HepG2 (cell line): ENCODE results near the gene HCRTR1. TPM values are rescaled to one million over a fixed set of nuclear protein-coding genes. Genes with fewer than 3 reads are reported as not detected.

Experiments used
- ATF1 ChIP-seq: IDR thresholded peaks from 2 replicates; pipeline ENCODE4 v1.6.1; 2016; ENCODE audit warnings: mild to moderate bottlenecking, control low read depth
- ATF7-NPFF ChIP-seq: sonication (generic); formaldehyde crosslinking; IDR thresholded peaks from 2 replicates; pipeline ENCODE4 v1.8.1; 2023; ENCODE audit warnings: mild to moderate bottlenecking, low read depth, missing genetic modification reagents, moderate library complexity
- HOXA3 ChIP-seq: sonication (generic); formaldehyde crosslinking; IDR thresholded peaks from 2 replicates; pipeline ENCODE4 v1.5.0; 2020; ENCODE audit warnings: missing genetic modification reagents
- IRF2 ChIP-seq: IDR thresholded peaks from 2 replicates; pipeline ENCODE4 v1.6.1; 2018; ENCODE audit warnings: missing genetic modification reagents, missing compliant biosample characterization
- JARID2 ChIP-seq: sonication (generic); formaldehyde crosslinking; IDR thresholded peaks from 2 replicates; pipeline ENCODE4 v1.8.1; 2023; ENCODE audit warnings: missing genetic modification reagents, inconsistent platforms; ENCODE audit not compliant: insufficient replicate concordance
- KLF12 ChIP-seq: sonication (generic); formaldehyde crosslinking; IDR thresholded peaks from 2 replicates; pipeline ENCODE4 v1.4.0; 2020; ENCODE audit warnings: missing genetic modification reagents, borderline replicate concordance
- MAFK ChIP-seq, 2 experiments: IDR thresholded peaks in 1 of 2; conservative IDR thresholded peaks in 1 of 2; 2 replicates each; pipeline ENCODE4 v1.6.1; 2011; ENCODE audit warnings: improper control_type of control experiment in 2 of 2, low read length in 2 of 2
- SMC3 ChIP-seq: IDR thresholded peaks from 2 replicates; pipeline ENCODE4 v1.6.1; 2011; ENCODE audit warnings: low read length, improper control_type of control experiment
- SP2 ChIP-seq: sonication (generic); formaldehyde crosslinking; IDR thresholded peaks from 2 replicates; pipeline ENCODE4 v1.5.1; 2020; ENCODE audit warnings: mild to moderate bottlenecking, missing genetic modification reagents
- SRF ChIP-seq: IDR thresholded peaks from 2 replicates; pipeline ENCODE4 v1.6.1; 2011; ENCODE audit warnings: mild to moderate bottlenecking, low read depth, low read length, moderate library complexity
- STAG1 ChIP-seq: sonication (generic); formaldehyde crosslinking; IDR thresholded peaks from 2 replicates; pipeline ENCODE4 v1.4.0; 2020; ENCODE audit warnings: missing genetic modification reagents
- TBX2 ChIP-seq: sonication (generic); formaldehyde crosslinking; IDR thresholded peaks from 2 replicates; pipeline ENCODE4 v1.5.0; 2020; ENCODE audit warnings: missing genetic modification reagents, mild to moderate bottlenecking, borderline replicate concordance
- YEATS2 ChIP-seq: sonication (generic); formaldehyde crosslinking; IDR thresholded peaks from 2 replicates; pipeline ENCODE4 v1.4.0; 2020; ENCODE audit warnings: missing genetic modification reagents, borderline replicate concordance
- ZNF138 ChIP-seq: sonication (generic); formaldehyde crosslinking; IDR thresholded peaks from 2 replicates; pipeline ENCODE4 v1.5.0; 2020; ENCODE audit warnings: mild to moderate bottlenecking, low read depth, missing genetic modification reagents
- ZNF224 ChIP-seq: sonication (generic); formaldehyde crosslinking; IDR thresholded peaks from 2 replicates; pipeline ENCODE4 v1.5.0; 2020; ENCODE audit warnings: mild to moderate bottlenecking, missing genetic modification reagents
- ZNF549 ChIP-seq: sonication (generic); formaldehyde crosslinking; IDR thresholded peaks from 2 replicates; pipeline ENCODE4 v1.5.0; 2020; ENCODE audit warnings: missing genetic modification reagents
- ZNF605 ChIP-seq: sonication (generic); formaldehyde crosslinking; IDR thresholded peaks from 2 replicates; pipeline ENCODE4 v1.8.0; 2022; ENCODE audit warnings: mild to moderate bottlenecking, missing genetic modification reagents
- ZNF747 ChIP-seq: sonication (generic); formaldehyde crosslinking; IDR thresholded peaks from 2 replicates; pipeline ENCODE4 v1.8.1; 2023; ENCODE audit warnings: missing genetic modification reagents, mild to moderate bottlenecking, borderline replicate concordance
- polyA plus RNA-seq, 8 experiments: library from polyadenylated mRNA; depleted of rRNA in 3 of 8; stranded (reverse) in 7 of 8; unstranded in 1 of 8; fragments of >200 nt; fragmentation: Illumina TruSeq in 4 of 8; extraction: Trizol in 4 of 8; gene quantifications; 2 replicates each; pipeline versions ENCODE4 v1.2.1 to v1.2.3, GENCODE V29; 2011 to 2016; ENCODE audit warnings: low read depth in 4 of 8, missing spikeins in 1 of 8, mixed read lengths in 1 of 8; ENCODE audit not compliant: insufficient read depth in 1 of 8
- total RNA-seq, 5 experiments: library from RNA; depleted of rRNA; stranded (reverse); fragments of >200 nt; fragmentation: Illumina TruSeq; extraction: Trizol; gene quantifications; 2 replicates each; pipeline ENCODE4 v1.2.3, GENCODE V29; 2016; ENCODE audit warnings: low read depth in 1 of 5
- TF ChIP-seq, protein P1 (sequence below): sonication (generic); formaldehyde crosslinking; IDR thresholded peaks from 2 replicates; pipeline ENCODE4 v1.4.0; 2020; ENCODE audit warnings: missing genetic modification reagents, mild to moderate bottlenecking, borderline replicate concordance
- TF ChIP-seq, protein P2 (sequence below), 2 experiments: sonication (generic) in 1 of 2; formaldehyde crosslinking in 1 of 2; IDR thresholded peaks; 2 replicates each; pipeline versions ENCODE4 v1.4.0 to v1.6.1; 2018 to 2020; ENCODE audit warnings: missing genetic modification reagents in 2 of 2, borderline replicate concordance in 1 of 2, low read depth in 1 of 2, mild to moderate bottlenecking in 1 of 2, missing biosample characterization in 1 of 2
- TF ChIP-seq, protein P3 (sequence below): sonication (generic); formaldehyde crosslinking; IDR thresholded peaks from 2 replicates; pipeline ENCODE4 v1.5.0; 2020; ENCODE audit warnings: mild to moderate bottlenecking, missing genetic modification reagents, moderate library complexity
- TF ChIP-seq, protein P4 (sequence below): sonication (generic); formaldehyde crosslinking; IDR thresholded peaks from 2 replicates; pipeline ENCODE4 v1.4.0; 2020; ENCODE audit warnings: missing genetic modification reagents; ENCODE audit errors: not compliant biosample characterization

HCRTR1 gene
- total and polyA plus RNA-seq, 2 of the 13 experiments (the other 11 are each of a cell fraction or from before 2014, with no cell fraction given), result not detected

DNA sequence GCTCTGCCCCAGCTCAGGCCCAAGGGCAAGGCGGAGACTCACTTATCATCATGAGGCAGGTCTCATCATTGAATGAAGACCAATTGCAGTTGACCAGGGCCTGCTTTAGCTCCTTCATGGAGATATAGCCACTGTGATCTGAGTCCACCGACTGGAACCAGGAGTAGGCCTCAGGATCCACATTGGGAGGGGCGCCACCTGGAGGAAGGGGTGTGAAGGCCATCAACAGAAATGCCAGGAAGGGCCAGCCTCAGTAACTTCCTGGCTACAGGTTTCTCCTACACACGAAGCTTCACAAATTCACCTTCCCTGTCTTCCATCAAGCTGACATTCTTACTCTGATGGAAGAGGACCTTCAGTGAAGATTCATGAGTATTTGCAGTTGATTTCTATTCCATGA lies 15.6 kb downstream of the HCRTR1 start (continued):
- TF ChIP-seq ZNF138 (no peak), ZNF747 (CRISPR knock-in tag) (no peak), SRF (no peak), ATF1 (CRISPR knock-in tag) (no peak), JARID2 (CRISPR knock-in tag) (no peak), ATF7-NPFF (CRISPR knock-in tag) (no peak), SP2 (CRISPR knock-in tag) (no peak), MAFK (conservative IDR thresholded peaks at IDR 0.05 in 1 of 2, IDR thresholded peaks at IDR 0.05 in 1 of 2; ENCODE audit: low read length in 2 of 2) (no peak), ZNF605 (CRISPR knock-in tag) (no peak), KLF12 (no peak), YEATS2 (CRISPR knock-in tag) (no peak), ZNF549 (CRISPR knock-in tag) (no peak), SMC3 (peak; percentile 8; the same call in 1 of the 2 replicates), STAG1 (CRISPR knock-in tag) (peak; percentile 19; the same call in 1 of the 2 replicates), ZNF224 (CRISPR knock-in tag) (no peak), IRF2 (CRISPR knock-in tag) (no peak), TBX2 (CRISPR knock-in tag) (no peak), HOXA3 (no peak)
- TF ChIP-seq, protein P1, sequence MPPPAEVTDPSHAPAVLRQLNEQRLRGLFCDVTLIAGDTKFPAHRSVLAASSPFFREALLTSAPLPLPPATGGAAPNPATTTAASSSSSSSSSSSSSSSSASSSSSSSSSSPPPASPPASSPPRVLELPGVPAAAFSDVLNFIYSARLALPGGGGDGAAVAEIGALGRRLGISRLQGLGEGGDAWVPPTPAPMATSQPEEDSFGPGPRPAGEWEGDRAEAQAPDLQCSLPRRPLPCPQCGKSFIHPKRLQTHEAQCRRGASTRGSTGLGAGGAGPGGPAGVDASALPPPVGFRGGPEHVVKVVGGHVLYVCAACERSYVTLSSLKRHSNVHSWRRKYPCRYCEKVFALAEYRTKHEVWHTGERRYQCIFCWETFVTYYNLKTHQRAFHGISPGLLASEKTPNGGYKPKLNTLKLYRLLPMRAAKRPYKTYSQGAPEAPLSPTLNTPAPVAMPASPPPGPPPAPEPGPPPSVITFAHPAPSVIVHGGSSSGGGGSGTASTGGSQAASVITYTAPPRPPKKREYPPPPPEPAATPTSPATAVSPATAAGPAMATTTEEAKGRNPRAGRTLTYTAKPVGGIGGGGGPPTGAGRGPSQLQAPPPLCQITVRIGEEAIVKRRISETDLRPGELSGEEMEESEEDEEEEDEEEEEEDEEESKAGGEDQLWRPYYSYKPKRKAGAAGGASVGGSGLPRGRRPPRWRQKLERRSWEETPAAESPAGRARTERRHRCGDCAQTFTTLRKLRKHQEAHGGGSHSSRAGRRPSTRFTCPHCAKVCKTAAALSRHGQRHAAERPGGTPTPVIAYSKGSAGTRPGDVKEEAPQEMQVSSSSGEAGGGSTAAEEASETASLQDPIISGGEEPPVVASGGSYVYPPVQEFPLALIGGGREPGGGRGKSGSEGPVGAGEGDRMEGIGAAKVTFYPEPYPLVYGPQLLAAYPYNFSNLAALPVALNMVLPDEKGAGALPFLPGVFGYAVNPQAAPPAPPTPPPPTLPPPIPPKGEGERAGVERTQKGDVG, result no peak
- TF ChIP-seq, protein P2, sequence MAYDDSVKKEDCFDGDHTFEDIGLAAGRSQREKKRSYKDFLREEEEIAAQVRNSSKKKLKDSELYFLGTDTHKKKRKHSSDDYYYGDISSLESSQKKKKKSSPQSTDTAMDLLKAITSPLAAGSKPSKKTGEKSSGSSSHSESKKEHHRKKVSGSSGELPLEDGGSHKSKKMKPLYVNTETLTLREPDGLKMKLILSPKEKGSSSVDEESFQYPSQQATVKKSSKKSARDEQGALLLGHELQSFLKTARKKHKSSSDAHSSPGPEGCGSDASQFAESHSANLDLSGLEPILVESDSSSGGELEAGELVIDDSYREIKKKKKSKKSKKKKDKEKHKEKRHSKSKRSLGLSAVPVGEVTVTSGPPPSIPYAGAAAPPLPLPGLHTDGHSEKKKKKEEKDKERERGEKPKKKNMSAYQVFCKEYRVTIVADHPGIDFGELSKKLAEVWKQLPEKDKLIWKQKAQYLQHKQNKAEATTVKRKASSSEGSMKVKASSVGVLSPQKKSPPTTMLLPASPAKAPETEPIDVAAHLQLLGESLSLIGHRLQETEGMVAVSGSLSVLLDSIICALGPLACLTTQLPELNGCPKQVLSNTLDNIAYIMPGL (CRISPR knock-in tag; IDR thresholded peaks at IDR 0.05; ENCODE audit: borderline replicate concordance in 1 of 2, low read depth in 1 of 2), result no peak
- TF ChIP-seq, protein P3, sequence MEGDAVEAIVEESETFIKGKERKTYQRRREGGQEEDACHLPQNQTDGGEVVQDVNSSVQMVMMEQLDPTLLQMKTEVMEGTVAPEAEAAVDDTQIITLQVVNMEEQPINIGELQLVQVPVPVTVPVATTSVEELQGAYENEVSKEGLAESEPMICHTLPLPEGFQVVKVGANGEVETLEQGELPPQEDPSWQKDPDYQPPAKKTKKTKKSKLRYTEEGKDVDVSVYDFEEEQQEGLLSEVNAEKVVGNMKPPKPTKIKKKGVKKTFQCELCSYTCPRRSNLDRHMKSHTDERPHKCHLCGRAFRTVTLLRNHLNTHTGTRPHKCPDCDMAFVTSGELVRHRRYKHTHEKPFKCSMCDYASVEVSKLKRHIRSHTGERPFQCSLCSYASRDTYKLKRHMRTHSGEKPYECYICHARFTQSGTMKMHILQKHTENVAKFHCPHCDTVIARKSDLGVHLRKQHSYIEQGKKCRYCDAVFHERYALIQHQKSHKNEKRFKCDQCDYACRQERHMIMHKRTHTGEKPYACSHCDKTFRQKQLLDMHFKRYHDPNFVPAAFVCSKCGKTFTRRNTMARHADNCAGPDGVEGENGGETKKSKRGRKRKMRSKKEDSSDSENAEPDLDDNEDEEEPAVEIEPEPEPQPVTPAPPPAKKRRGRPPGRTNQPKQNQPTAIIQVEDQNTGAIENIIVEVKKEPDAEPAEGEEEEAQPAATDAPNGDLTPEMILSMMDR (CRISPR knock-in tag), result peak; percentile 72
- TF ChIP-seq, protein P4, sequence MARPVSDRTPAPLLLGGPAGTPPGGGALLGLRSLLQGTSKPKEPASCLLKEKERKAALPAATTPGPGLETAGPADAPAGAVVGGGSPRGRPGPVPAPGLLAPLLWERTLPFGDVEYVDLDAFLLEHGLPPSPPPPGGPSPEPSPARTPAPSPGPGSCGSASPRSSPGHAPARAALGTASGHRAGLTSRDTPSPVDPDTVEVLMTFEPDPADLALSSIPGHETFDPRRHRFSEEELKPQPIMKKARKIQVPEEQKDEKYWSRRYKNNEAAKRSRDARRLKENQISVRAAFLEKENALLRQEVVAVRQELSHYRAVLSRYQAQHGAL, result no peak
